SK-N-SH treated with all-trans-retinoic acid at 6 μM for 48 hours (cell line): ENCODE data around the gene CNTN4.

Experiments used
- CSDC2 ChIP-seq: fragments of 250-450 bp; sonication (Bioruptor Pico); IDR thresholded peaks from 2 replicates; pipeline ENCODE4 v1.5.0; 2020; ENCODE audit warnings: mild to moderate bottlenecking, moderate library complexity
- ESRRG ChIP-seq: fragments of 250-450 bp; sonication (Bioruptor Pico); IDR thresholded peaks from 2 replicates; pipeline ENCODE4 v1.6.1; 2021; ENCODE audit warnings: mild to moderate bottlenecking
- ISL1 ChIP-seq: fragments of 250-450 bp; sonication (Bioruptor Pico); IDR thresholded peaks from 2 replicates; pipeline ENCODE4 v2.1.2; 2022; ENCODE audit warnings: mild to moderate bottlenecking, moderate library complexity
- POU6F1 ChIP-seq: fragments of 250-450 bp; sonication (Bioruptor Pico); IDR thresholded peaks from 2 replicates; pipeline ENCODE4 v1.8.0; 2021; ENCODE audit warnings: low read depth, mild to moderate bottlenecking, moderate library complexity, borderline replicate concordance
- ZFP3 ChIP-seq: fragments of 250-450 bp; sonication (Bioruptor Pico); IDR thresholded peaks from 2 replicates; pipeline ENCODE4 v1.5.0; 2020; ENCODE audit warnings: mild to moderate bottlenecking, moderate library complexity
- ZFP30 ChIP-seq: fragments of 450-650 bp; formaldehyde crosslinking; IDR thresholded peaks from 2 replicates; pipeline ENCODE4 v1.5.0; 2022; ENCODE audit warnings: mild to moderate bottlenecking, moderate library complexity
- ZNF70 ChIP-seq: fragments of 450-650 bp; formaldehyde crosslinking; IDR thresholded peaks from 2 replicates; pipeline ENCODE4 v1.5.0; 2020; ENCODE audit warnings: mild to moderate bottlenecking, moderate library complexity
- TF ChIP-seq, protein P1 (sequence below): fragments of 250-450 bp; sonication (Bioruptor Pico); IDR thresholded peaks from 2 replicates; pipeline ENCODE4 v1.8.0; 2020; ENCODE audit warnings: mild to moderate bottlenecking, moderate library complexity, borderline replicate concordance

DNA sequence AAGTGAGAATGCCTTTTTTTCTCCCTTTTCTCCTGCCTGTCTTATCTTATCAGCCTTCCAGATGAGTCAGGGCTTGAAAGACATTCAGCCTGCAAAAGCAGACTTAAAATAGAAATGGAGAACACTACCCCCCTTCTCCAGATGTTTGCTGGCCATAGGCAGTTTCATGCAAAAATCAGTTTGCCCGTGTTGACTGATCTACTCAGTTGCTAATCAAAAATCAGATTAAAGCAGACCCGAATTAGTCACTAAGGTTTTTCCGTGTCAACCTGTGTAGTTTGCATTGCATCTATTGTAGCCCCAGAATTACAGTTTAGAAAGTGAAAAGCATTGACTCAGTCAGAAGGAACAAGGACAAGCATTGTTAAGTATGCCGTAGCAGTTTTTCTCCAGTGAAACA lies 955.3 kb downstream of the CNTN4 start:
- TF ChIP-seq ISL1 (no peak), ZFP30 (CRISPR knock-in tag) (no peak), CSDC2 (no peak), ZFP3 (CRISPR knock-in tag) (no peak), ZNF70 (CRISPR knock-in tag) (no peak), POU6F1 (CRISPR knock-in tag) (no peak), ESRRG (CRISPR knock-in tag) (no peak)
- TF ChIP-seq, protein P1, sequence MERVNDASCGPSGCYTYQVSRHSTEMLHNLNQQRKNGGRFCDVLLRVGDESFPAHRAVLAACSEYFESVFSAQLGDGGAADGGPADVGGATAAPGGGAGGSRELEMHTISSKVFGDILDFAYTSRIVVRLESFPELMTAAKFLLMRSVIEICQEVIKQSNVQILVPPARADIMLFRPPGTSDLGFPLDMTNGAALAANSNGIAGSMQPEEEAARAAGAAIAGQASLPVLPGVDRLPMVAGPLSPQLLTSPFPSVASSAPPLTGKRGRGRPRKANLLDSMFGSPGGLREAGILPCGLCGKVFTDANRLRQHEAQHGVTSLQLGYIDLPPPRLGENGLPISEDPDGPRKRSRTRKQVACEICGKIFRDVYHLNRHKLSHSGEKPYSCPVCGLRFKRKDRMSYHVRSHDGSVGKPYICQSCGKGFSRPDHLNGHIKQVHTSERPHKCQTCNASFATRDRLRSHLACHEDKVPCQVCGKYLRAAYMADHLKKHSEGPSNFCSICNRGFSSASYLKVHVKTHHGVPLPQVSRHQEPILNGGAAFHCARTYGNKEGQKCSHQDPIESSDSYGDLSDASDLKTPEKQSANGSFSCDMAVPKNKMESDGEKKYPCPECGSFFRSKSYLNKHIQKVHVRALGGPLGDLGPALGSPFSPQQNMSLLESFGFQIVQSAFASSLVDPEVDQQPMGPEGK (CRISPR knock-in tag) = no peak
